Body of pancreas (tissue), 4 donors: ENCODE measurements around the gene SLC45A3.

Experiments used
- POLR2A ChIP-seq, 3 donors: fragments of 450-650 bp; IDR thresholded peaks; one replicate each; pipeline ENCODE4 v1.6.1; 2016; ENCODE audit warnings: antibody characterized with exemption in 3 of 3, mild to moderate bottlenecking in 2 of 3
- TF ChIP-seq, protein P1 (sequence below), 7 experiments: fragments of 450-650 bp in 4 of 7; fragments of 200-600 bp in 3 of 7; sonication (generic) in 3 of 7; IDR thresholded peaks; one replicate each; pipeline ENCODE4 v1.5.1; 2016 to 2019; ENCODE audit warnings: antibody characterized with exemption in 7 of 7

DNA sequence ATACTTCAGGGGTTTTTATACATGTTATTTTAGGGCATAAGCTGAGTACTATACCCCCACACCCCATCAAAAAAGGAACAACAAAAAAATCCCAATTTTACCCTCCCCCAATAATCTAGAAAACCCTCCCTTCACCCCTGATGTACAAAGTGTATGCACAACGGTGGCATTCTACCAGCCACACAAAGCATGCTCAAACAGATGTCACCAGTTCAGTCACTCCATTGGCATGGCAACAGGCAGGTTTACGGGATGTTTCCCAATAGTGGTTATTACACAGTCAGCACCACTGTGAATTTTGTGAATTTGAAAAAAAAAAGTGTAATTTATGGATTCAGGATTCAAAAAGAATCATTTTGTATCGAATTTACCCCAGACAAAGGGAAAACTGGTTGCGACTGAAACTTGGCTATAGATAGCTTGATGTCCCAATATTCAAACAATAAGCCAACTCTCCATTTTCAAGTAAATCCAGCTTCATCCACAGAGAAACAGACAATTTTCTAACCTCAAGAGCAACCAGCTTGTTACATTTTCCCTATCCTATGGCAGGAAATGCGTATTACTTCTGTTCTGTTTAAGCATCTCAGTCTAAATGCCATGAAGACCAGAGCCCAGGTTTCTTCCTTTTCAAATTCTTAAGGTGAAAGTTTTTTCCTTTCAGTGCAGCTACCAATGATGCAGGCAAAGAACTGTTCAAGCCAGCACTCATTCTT lies 34.0 kb upstream of the SLC45A3 start:
- TF ChIP-seq, protein P1, sequence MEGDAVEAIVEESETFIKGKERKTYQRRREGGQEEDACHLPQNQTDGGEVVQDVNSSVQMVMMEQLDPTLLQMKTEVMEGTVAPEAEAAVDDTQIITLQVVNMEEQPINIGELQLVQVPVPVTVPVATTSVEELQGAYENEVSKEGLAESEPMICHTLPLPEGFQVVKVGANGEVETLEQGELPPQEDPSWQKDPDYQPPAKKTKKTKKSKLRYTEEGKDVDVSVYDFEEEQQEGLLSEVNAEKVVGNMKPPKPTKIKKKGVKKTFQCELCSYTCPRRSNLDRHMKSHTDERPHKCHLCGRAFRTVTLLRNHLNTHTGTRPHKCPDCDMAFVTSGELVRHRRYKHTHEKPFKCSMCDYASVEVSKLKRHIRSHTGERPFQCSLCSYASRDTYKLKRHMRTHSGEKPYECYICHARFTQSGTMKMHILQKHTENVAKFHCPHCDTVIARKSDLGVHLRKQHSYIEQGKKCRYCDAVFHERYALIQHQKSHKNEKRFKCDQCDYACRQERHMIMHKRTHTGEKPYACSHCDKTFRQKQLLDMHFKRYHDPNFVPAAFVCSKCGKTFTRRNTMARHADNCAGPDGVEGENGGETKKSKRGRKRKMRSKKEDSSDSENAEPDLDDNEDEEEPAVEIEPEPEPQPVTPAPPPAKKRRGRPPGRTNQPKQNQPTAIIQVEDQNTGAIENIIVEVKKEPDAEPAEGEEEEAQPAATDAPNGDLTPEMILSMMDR (IDR thresholded peaks at IDR 0.05), result no peak
- no peak for TF ChIP-seq POLR2A (IDR thresholded peaks at IDR 0.05)
